ENCODE results near the gene TNFRSF14. TPM values are rescaled to one million over a fixed set of nuclear protein-coding genes. Genes with fewer than 3 reads are reported as not detected.
A peak's percentile ranks its signal among the peaks of the same experiment; 100 is the strongest.

The TNFRSF14 gene
- total and polyA plus RNA-seq, 2 donors (not counting 1 experiment from before 2014, with no cell fraction given): 239 to 427 TPM

GRCh38 chr1:2591581-2592261 is 35.5 kb downstream of the TNFRSF14 start:
- H3K9ac ChIP-seq (ENCODE audit: low read length): no peak overlapping the region

DNA sequence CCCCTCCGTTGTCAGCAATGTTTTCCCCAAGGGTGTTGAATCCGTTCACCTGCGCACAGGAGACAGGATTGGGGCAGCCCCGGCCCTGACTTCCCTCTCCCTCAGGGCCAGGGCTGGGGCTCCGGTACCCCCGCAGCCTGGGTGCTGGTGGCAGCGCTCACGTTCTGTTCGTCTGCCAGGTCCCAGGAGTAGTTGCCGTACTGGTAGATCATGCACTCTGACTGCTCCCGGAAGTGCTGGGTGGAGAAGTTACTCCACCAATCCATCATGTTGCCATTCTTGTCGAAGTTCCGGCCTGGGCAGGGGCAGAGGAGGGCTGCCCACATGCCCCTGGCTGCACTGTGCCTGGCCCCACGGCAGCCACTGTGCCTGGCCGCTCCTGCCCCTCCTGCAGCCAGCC is 36.5 kb downstream of the TNFRSF14 start:
- H3K27me3 Mint-ChIP-seq: peaks cover 4% of the 10 kb centered on the region
- DNase-seq (peak; percentile 29), ATAC-seq (ENCODE audit: low read depth) (no peak)
- Histone ChIP-seq H3K36me3 (replicated peaks in 1 of 2; ENCODE audit: control extremely low read depth in 1 of 2, control insufficient read depth in 1 of 2, extremely low read depth in 1 of 2, insufficient read depth in 2 of 2, low read length in 1 of 2) (peaks cover 0 to 3% of the 10 kb centered on the region in 2 experiments), H2AFZ (ENCODE audit: insufficient read depth, low read depth, low read length, poor library complexity, severe bottlenecking) (no peak overlapping the region), H3K9ac (ENCODE audit: low read length) (no peak overlapping the region), H4K20me1 (ENCODE audit: control insufficient read depth, insufficient read depth, low read length, poor library complexity, severe bottlenecking) (no peaks in the 10 kb centered on the region), H3K4me2 (replicated peaks; ENCODE audit: low read depth, low read length, poor library complexity, severe bottlenecking) (no peak overlapping the region), H3K27me3 (replicated peaks in 1 of 4; ENCODE audit: control extremely low read depth in 1 of 4, control insufficient read depth in 3 of 4, insufficient read depth in 4 of 4, low read length in 3 of 4) (peaks cover 0 to 15% (median 0%) of the 10 kb centered on the region in 4 experiments), H3K4me3 (ENCODE audit: control extremely low read depth in 1 of 5, extremely low read depth in 1 of 5, insufficient read depth in 1 of 5, low read depth in 2 of 5, low read length in 4 of 5) (no peak overlapping the region), H3K9me3 (ENCODE audit: control extremely low read depth in 1 of 3, control insufficient read depth in 2 of 3, insufficient read depth in 1 of 3, low read length in 2 of 3) (no peaks in the 10 kb centered on the region), H3K27ac (ENCODE audit: low read length in 2 of 2) (no peak overlapping the region), H3K4me1 (ENCODE audit: control insufficient read depth in 2 of 2, insufficient read depth in 2 of 2, low read length in 2 of 2) (peaks cover 2 to 8% of the 10 kb centered on the region in 2 donors), H3K79me2 (ENCODE audit: control insufficient read depth, insufficient read depth, low read length) (peaks cover 2% of the 10 kb centered on the region)
- 53% methylated on average over 13 of the region's 15 CpGs for WGBS (ENCODE audit: insufficient coverage)
- H3K4me3 Mint-ChIP-seq: no peak overlapping the region
- ChIA-PET POLR2A (no interaction called here), CTCF (no interaction called here)
- H3K4me1 Mint-ChIP-seq: peaks cover 4% of the 10 kb centered on the region
- TF ChIP-seq, protein P1, sequence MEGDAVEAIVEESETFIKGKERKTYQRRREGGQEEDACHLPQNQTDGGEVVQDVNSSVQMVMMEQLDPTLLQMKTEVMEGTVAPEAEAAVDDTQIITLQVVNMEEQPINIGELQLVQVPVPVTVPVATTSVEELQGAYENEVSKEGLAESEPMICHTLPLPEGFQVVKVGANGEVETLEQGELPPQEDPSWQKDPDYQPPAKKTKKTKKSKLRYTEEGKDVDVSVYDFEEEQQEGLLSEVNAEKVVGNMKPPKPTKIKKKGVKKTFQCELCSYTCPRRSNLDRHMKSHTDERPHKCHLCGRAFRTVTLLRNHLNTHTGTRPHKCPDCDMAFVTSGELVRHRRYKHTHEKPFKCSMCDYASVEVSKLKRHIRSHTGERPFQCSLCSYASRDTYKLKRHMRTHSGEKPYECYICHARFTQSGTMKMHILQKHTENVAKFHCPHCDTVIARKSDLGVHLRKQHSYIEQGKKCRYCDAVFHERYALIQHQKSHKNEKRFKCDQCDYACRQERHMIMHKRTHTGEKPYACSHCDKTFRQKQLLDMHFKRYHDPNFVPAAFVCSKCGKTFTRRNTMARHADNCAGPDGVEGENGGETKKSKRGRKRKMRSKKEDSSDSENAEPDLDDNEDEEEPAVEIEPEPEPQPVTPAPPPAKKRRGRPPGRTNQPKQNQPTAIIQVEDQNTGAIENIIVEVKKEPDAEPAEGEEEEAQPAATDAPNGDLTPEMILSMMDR (IDR thresholded peaks at IDR 0.05): no peak
- TF ChIP-seq EZH2 (IDR thresholded peaks at IDR 0.05; ENCODE audit: borderline replicate concordance, insufficient read depth, low read depth, low read length, poor library complexity, severe bottlenecking): no peak
- no peak overlapping the region for H3K27ac Mint-ChIP-seq
- H3K9me3 Mint-ChIP-seq (ENCODE audit: insufficient read depth): no peaks in the 10 kb centered on the region
- intact Hi-C loops (cut with micrococcal nuclease): no loop called here

More at GRCh38 chr1:2591581-2592261, 35.5 kb downstream of the TNFRSF14 start:
- Histone ChIP-seq H3K36me3 (replicated peaks in 1 of 2; ENCODE audit: control extremely low read depth in 1 of 2, control insufficient read depth in 1 of 2, extremely low read depth in 1 of 2, insufficient read depth in 2 of 2, low read length in 1 of 2) (peaks cover 0 to 3% of the 10 kb centered on the region in 2 experiments), H3K4me3 (ENCODE audit: control extremely low read depth in 1 of 5, extremely low read depth in 1 of 5, insufficient read depth in 1 of 5, low read depth in 2 of 5, low read length in 4 of 5) (no peak overlapping the region), H3K4me2 (replicated peaks; ENCODE audit: low read depth, low read length, poor library complexity, severe bottlenecking) (no peak overlapping the region), H3K9me3 (ENCODE audit: control extremely low read depth in 1 of 3, control insufficient read depth in 2 of 3, insufficient read depth in 1 of 3, low read length in 2 of 3) (no peaks in the 10 kb centered on the region), H3K27ac (ENCODE audit: low read length in 2 of 2) (no peak overlapping the region), H3K27me3 (replicated peaks in 1 of 4; ENCODE audit: control extremely low read depth in 1 of 4, control insufficient read depth in 3 of 4, insufficient read depth in 4 of 4, low read length in 3 of 4) (peaks cover 0 to 8% (median 0%) of the 10 kb centered on the region in 4 experiments), H3K4me1 (ENCODE audit: control insufficient read depth in 2 of 2, insufficient read depth in 2 of 2, low read length in 2 of 2) (peaks cover 8 to 15% of the 10 kb centered on the region in 2 donors), H2AFZ (ENCODE audit: insufficient read depth, low read depth, low read length, poor library complexity, severe bottlenecking) (no peak overlapping the region), H4K20me1 (ENCODE audit: control insufficient read depth, insufficient read depth, low read length, poor library complexity, severe bottlenecking) (no peaks in the 10 kb centered on the region), H3K79me2 (ENCODE audit: control insufficient read depth, insufficient read depth, low read length) (peaks cover 9% of the 10 kb centered on the region)
- ATAC-seq (ENCODE audit: low read depth) (no peak), DNase-seq (no peak)
- ChIA-PET POLR2A (no interaction called here), CTCF (no interaction called here)
- Mint-ChIP-seq H3K9me3 (ENCODE audit: insufficient read depth) (no peaks in the 10 kb centered on the region), H3K4me1 (peaks cover 9% of the 10 kb centered on the region), H3K27me3 (no peaks in the 10 kb centered on the region), H3K27ac (no peak overlapping the region), H3K4me3 (no peak overlapping the region)
- intact Hi-C loops (cut with micrococcal nuclease): no loop called here
- 91% methylated on average over 4 of the region's 12 CpGs for WGBS (ENCODE audit: insufficient coverage)
- TF ChIP-seq, protein P1 (IDR thresholded peaks at IDR 0.05): no peak
- no peak for TF ChIP-seq EZH2 (IDR thresholded peaks at IDR 0.05; ENCODE audit: borderline replicate concordance, insufficient read depth, low read depth, low read length, poor library complexity, severe bottlenecking)

Data from B cell (primary cell).